Activated CD4-positive, alpha-beta T cell treated with anti-CD3 and anti-CD28 coated beads, Interleukin-2, amount 50 U/mL, for 1 hour (primary cell): ENCODE results near the gene TRIM72.
"Not testable (repeated sequence)": the region's sequence is repeated elsewhere in the genome, so short reads cannot be mapped to it uniquely, and the experiment has no call there.

ENCODE experiments used
- DNase-seq: peaks from one replicate; pipeline ENCODE4 v3.0.0-alpha.2; 2020

Gene TRIM72

DNA sequence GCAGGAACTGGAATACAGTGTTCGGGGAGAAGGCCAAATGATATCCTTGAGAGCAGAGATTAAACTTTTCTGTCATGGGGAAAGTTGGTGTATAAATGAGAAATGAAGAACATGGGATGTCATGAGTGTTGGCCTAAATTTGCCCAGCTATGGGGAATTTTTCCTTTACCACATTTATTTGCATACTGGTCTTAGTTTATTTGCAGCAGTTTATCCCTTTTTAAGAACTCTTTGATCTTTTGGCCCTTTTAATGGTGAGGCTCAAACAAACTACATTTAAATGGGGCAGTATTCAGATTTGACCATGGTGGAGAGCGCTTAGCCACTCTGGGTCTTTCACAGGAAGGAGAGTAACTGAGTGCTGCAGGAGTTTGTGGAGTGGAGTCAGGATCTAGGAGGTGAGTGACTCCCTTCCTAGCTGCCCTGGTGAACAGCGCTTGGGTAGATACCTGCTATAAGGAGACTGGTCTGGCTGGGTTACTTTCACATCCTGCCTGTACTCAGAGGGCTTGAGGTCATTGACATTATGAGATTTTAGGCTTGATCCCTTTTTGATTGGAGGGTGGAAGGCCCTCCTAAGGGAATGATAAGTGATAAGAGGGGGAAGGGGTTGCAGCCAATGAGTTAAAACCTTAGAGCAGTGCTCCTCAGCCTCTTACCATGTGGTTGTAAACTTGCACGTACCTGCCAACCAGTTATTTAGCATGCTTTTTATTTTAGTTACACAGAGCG is 22.1 kb upstream of the TRIM72 start:
- DNase-seq = no peak

DNA sequence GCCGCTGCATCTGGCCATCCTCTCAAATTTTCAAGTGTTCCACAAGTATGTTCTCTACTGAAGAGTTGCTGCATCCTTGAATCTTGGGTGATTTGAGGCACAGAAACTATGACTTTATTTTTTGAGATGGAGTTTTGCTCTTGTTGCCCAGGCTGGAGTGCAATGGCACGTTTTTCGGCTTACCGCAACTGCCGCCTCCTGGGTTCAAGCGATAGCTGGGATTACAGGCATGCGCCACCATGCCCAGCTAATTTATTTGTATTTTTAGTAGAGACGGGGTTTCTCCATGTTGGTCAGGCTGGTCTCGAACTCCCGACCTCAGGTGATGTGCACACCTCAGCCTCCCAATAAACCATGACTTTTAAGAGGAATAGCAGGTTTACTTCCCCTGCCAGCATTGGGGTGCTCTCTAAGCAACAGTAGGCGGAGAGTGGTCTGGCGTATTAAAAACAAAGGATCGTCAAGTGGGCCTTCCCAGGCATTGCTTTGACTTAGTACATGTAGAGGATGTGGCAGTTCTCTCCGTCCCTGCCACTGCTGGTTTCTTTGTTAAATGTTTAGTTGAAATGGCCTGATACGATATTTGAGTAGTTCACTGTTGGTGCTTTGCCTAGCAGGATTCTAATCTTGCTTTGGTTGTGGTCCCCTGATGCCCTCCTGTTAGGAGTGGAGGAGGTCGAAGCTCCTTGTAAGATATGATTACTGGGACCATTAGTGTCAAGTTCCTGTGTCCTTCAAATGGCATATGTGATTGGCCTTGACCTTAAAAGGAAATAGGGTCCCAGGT is 20.9 kb upstream of the TRIM72 start:
- no peak for DNase-seq

DNA sequence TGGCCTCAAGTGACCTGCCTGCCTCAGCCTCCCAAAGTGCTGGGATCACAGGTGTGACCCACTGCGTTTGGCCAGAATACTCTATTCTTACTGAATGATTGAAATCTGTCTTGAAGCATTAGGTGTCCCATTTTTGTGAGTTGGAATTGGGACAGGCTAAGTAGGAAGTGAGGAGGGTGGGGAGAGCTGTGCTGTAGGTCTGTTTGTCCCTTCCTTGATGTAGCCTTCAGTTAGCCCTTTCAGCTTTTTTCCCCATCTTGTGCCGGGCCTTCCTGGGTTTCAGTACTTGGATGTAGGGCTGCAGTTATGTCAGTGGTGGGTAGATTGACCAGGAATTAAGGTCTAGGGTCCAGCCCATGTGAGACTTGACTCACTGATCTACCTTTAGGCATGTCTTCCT is 20.0 kb upstream of the TRIM72 start:
- DNase-seq = no peak

DNA sequence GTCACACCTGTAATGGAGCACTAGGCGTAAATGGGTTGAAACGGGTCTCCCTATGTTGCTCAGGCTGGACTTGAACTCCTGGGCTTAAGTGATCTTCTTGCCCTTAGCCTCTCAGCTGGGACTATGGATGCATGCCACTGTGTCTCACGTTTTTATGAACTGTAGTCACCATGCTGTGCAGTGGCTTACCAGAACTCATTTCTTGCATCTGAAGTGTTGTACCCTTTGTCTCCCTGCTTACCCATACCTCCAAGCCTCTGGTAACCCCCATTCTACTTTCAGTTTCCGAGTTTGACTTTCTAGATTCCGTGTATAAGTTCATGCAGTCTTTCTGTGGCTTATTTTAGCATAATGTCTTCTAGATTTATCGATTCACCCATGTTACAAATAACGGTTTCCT is 19.0 kb upstream of the TRIM72 start:
- no peak for DNase-seq

DNA sequence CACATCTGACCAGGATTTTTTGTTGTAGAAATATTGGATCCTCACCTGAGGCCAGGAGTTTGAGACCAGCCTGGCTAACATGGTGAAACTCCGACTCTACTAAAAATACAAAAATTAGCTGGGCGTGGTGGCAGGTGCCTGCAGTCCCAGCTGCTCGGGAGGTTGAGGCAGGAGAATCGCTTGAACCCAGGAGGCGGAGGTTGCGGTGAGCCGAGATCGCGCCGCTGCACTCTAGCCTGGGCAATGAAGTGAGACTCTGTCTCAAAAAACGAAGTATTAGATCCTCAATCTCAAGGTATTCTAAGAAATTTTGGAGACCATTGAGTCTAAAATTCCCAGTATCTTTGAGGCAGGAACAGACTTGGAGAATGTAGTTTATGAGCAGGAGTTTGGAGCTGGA is 18.1 kb upstream of the TRIM72 start:
- DNase-seq = not testable (repeated sequence)

DNA sequence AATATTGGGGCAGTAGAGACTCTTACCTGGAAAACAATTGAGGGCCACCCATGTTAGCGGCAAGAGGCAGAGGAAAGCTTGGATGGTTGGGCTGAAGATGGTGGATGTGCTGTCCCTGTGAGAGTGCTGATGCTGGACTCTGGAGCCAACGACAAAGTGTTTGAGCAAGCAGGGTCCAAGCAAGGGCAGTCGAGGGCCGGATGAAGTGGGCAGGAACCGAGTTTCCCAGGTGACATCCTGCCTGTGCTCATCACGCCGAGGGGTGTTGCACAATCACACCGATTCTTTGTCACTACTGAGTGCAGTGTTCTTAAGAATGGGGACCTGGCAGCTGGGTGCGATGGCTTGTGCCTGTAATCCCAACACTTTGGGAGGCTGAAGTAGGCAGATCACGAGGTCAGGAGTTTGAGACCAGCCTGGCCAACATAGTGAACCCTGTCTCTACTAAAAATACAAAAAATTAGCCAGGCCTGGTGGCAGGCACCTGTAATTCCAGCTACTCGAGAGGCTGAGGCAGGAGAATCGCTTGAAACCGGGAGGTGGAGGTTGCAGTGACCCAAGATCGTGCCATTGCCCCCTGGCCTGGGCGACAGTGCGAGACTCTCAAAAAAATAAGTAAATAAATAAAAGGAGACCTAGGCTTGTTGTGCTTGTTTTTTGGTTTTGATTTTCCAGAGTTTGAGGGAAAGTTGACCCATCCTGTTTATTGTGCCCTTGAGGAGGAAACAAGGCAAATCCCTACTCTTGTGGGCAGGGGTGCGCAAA is 17.4 kb upstream of the TRIM72 start:
- no peak for DNase-seq

DNA sequence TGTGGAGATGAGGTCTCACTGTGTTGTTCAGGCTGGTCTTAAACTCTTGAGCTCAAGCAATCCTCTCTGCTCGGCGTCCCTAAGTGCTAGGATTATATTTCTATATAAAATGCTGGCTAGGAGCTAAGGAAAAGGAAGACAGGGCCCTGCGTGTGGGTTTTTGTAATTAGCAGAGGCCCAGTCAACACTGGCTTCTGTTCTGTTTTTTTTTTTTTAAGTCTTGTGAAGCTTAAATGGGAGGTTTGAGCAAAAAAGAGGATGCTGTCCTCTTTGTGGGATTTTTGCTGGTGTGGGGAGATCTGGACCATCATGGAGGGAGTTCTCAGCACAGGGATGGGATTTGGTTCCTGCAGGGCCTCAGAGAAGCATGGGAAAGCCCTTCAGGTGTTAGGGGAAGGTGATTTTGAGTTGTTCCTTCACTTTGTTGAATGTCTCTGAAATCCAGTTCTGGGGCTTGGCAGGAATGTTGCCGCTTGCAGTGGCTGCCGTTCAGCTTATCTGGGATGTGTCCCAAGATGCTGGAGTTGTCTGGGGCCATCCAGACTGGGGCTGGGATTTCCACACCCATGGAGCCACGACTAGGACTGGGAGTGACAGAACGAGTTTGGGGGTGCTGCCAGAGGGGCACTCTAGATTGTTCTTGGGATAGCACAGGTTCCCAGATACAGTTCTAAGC is 15.6 kb upstream of the TRIM72 start:
- no peak for DNase-seq

DNA sequence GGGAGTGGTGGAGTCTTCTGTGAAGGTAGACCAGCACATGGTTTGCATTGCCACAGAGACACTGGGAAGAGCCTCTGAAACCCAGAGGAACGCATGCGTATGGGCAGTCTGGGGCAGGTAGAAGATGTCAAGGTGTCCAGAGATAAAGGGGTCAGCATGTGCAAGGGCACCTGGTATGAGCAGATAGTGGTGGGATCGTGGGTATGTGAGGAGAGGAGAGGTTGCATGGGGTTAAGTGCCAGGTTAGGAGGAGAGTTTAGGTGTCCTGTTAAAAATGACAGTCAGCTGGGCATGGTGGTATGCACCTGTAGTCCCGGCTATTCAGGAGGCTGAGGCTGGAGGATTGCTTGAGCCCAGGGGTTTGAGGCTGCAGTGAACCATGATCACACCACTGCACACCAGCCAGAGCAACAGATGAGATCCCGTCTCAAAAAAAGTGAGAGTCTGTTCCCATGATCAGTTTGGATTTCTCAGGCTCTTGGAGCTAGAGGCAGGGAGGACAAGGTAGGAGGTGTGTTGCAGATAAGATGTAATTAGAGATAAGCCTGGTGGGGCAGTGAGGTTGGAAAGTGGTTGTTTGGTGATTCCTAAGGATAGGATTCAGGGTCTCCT is 14.4 kb upstream of the TRIM72 start:
- no peak for DNase-seq

DNA sequence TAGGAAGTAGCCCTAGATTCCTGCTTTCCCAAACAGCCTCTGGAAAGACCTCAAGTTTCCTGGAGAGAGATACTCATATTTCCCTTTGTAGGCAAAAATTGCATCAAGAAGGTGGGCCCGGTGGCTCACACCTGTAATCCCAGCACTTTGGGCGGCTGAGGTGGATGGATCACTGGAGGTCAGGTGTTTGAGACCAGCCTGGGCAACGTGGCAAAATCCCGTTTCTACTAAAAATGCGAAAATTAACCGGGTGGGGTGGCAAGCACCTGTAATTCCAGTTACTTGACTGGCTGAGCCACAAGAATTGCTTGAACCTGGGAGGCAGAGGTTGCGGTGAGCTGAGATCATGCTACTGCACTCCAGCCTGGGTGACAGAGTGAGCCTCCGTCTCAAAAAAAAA is 13.8 kb upstream of the TRIM72 start:
- not testable (repeated sequence) for DNase-seq

DNA sequence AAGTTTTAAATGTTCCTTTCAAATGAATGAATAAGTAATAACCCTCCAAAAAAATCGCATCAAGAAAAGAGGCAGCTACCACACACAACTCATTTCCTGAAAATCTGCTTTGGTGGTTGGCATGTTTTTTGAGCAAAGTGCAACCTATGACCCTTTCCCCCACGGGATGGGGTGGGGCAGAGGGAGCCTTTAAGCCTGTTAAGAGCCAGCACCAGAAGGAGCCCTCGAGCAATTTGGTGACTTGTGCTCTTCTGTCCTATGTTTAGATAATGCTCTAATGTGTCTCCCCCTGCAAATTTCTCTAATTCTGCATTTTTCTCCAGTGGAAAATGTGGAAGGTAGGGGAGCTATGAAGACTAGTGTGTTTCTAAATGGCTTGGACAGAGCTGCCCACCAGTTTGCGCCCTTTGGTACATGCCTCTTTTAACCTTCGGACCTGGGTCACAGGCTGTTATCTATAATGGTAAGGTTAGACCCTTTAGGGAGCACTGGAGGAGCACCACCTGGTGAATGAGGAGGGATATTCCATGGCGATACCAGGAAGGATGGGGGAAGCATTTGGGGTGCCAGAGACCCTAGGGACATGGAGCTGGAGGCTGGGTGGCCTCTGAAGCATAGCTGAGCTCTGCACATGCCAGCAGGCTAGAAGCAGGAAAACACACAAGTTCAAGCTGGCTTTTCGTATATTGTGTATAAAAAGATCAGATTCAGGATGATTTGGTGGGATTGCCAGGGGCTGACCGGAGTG is 12.9 kb upstream of the TRIM72 start:
- DNase-seq = peak; percentile 46

DNA sequence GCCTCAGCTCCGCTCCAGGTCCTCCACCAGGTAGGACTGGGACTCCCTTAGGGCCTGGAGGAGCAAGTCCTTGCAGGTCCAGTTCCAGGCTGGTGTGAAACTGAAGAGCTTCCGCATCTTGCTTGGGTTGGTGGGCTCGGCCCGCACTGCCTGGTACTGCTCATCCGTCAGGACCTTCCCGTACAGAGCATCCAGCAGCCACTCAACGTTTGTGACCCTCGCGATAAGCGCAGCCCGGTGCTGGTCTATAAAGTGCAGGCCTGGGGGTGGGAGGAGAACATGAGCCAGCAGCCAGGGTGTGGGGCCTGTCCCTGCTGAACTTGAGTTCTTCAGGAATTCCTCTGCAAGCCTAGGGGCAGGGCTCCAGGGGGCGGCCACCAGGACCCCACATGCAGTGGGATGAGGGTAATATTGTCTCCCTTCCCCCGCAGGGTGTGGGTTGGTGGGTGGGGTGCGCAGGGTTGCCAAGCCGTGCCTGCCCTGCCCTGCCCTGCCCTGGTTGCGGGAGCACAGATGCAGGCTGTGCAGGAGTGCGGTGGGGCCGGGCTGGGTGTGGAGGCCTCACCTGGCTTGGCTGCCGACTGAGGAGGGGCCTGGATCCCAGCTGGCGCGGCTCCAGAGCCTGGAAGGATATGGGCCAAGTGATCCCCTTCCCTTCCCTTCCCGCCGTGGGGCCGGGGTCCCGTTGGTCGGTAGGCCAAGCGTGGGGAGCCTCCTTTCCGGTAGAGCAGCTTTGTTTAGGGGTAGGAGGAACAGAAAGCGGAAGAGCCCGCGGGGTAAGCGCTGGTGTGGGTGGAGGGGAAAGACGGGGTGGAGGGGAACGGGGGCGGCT is 12.1 kb upstream of the TRIM72 start:
- DNase-seq = peak; percentile 30

DNA sequence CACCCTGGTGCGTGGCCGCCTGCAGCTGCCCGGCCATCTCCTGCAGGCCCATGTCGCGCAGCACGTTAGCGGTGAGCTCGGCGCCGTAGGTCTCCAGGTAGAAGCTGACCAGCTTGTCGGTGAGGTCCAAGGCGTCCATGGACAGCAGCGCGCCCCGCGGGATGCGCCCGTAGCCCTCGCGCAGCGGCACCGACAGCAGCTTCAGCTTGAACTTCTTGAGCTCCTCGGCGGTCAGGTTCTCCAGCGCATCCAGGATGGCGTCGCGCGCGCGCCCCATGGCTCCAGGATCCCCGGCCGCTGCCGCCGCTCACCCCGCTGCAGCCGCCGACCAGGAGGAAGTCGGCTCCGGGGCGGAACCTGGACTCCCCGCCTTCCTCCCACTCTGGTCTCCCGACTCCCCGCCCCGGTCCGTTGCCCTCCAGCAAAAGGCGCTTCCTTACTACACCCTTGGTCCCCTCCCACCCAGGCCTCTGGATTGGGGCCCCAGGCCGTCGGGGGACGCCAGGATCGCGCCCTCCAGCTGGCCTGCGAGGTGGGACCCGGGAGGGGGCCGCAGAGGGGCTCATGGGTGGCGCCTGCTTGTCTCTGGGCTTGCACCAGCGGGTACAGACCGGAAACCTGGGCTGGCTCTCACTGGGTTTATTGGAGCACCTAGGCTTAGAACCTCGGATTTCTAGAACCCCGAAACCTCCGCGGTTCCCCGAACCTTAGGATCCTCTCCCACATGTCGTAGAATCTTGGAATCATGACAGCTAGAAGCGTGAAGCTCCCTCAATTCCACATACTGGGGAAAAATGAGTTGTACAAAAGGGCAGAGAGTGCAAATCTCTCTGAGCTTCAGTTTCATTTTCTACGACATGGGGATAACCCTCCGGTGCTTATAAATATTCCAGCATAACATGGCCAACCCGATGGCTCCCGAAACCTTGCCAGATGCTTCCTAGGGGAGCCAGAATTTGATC is 11.2 kb upstream of the TRIM72 start, which contains the start of gene PYCARD:
Gene PYCARD (minus strand): TSS at position 347 of the 962 bp plus-strand sequence. CDS start 70 bp downstream, at position 277.
- DNase-seq = peak; percentile 25

DNA sequence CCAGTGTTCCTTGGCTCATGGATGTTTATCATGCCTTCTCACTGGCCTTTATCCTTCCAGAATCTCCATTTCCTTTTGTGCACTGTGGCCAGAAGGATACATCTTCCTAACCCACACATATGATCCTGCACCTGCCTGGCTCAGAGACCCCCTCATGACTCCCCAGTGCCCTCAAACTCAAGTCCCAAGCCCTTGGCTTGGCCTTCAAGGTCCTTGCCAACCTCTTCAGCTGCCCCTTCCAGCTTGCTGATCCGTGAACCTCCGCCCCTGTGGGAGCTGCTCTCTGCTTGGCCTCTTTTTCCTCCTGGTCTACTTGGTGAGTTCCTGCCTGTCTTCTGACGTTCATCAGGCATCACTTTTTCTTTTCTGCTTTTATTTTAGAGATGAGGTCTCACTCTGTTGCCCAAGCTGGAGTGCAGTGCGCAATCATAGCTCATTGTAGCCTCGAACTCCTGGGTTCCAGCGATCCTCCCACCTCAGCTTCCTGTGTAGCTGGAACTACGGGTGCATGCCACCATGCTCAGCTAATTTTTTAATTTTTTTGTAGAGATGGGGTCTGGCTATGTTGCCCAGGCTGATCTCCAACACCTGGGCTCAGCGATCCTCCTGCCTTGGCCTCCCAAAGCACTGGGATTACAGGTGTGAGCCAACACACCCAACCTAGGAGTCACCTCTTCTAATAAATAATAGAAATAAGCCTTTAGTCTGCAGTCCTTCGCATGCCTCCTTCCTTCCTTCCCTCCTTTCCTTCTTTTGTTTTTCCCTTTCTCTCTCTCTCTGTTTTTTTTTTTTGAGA is 8.8 kb upstream of the TRIM72 start:
- DNase-seq = no peak

DNA sequence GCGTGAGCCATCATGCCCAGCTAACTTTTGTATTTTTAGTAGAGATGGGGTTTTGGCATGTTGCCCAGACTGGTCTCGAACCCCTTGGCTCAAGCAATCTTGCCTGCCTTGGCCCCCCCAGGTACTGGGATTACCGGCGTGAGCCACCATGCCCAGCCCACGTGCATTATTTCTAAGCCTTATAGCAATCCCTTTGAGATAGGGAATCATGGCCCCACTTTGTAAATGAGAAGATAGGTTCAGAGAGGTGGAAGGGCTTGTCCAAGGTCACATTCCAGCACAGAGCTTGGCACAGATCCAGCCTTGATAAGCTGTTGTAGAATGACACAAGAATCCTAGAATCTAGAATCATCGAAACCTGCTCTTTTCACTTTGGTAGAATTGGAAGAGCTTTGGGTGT is 7.1 kb upstream of the TRIM72 start:
- no peak for DNase-seq

DNA sequence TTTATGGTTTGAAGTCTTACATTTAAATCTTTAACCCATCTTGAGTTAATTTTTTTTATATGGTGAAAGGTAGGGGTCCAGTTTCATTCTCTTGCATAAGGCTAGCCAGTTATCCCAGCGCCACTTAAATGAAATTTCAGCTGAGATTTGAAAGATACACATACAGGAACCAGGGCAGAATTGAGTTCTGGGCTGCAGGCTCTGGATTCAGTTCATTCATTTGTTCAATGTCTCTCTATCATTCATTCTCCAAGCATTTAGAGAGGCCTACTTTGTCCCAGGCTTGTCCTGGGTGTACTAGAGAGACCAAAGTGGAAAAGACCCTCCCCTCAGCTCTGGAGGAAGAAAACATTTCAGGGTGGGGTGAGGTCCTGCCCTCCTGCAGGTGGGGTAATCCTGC is 577 bp upstream of the TRIM72 start:
- no peak for DNase-seq

DNA sequence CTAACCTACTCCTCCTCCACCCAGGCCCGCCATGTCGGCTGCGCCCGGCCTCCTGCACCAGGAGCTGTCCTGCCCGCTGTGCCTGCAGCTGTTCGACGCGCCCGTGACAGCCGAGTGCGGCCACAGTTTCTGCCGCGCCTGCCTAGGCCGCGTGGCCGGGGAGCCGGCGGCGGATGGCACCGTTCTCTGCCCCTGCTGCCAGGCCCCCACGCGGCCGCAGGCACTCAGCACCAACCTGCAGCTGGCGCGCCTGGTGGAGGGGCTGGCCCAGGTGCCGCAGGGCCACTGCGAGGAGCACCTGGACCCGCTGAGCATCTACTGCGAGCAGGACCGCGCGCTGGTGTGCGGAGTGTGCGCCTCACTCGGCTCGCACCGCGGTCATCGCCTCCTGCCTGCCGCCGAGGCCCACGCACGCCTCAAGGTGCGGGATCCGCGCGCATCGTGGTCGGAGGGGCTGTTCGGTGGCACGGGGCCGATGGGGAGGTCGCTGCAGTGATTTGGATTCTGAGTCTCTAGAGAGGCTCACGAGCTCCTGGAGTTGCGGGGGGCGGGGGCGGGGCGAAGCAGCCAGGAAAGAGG is 878 bp downstream of the TRIM72 start:
- no peak for DNase-seq

DNA sequence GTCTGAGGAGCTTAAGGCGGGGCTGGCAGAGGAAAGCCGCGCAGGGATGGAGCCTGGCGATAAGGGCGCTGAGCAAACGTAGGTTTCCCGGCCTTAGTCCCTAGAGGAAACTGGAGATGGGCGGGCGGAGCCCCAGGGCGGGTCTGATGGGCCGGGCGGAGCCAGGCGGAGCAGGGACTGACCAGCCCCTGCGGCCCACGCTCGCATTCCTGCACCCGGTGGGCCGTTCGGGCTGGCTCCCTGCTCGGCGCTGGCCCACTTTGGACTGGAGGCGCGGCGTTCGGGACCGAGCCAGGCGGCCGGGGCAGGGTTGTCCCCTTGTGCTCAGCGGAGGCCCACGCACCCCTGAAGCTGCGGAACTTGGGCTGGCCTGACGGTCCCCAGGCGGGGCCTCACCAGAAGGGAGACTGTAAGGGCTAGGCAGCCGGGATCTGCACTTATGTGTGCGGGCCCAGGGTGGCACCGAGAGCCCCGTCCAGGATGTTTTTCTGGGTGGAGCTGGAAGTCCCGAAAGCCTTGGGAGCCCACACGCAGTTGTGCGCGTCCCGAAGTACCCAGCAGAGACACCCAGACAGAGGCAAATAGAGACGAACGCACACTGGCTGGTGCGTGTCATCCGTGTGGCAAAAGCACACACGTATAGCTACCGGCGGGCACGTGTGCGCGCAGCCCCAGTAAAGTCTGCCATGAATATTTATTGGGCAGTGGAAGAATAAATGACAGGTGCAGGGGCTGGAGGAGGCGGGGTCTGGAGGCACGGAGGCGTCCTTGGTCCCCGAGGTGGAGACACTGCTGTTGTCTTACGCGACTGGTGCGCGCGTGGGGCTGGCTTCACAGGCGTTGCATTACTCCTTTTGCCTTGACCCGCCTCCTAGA is 1.6 kb downstream of the TRIM72 start:
- DNase-seq = no peak
